Measurements from ENCODE around the gene CFAP97. TPM values are rescaled to one million over a fixed set of nuclear protein-coding genes. Genes with fewer than 3 reads are reported as not detected.

CFAP97 gene
- total RNA-seq, 1 donor: 56.1 TPM

- no peak for TF ChIP-seq CTCF (IDR thresholded peaks at IDR 0.05; ENCODE audit: insufficient read depth, low read depth, low read length)
- no peak for DNase-seq (ENCODE audit: low read depth)
- no peak overlapping the region for H3K4me3 ChIP-seq (ENCODE audit: low read depth, low read length)
These were observed 59.1 kb downstream of the CFAP97 start for GRCh38 chr4:185144601-185145240.

GRCh38 chr4:185143601-185143969 is 60.2 kb downstream of the CFAP97 start:
- peak; percentile 27 for DNase-seq (ENCODE audit: low read depth)
- H3K4me3 ChIP-seq (ENCODE audit: low read depth, low read length): peak overlapping the region; percentile 74
- no peak for TF ChIP-seq CTCF (IDR thresholded peaks at IDR 0.05; ENCODE audit: insufficient read depth, low read depth, low read length)

- DNase-seq (ENCODE audit: low read depth): peak; percentile 69
- peak within 1 kb of the TSS; percentile 74 for H3K4me3 ChIP-seq (ENCODE audit: low read depth, low read length)
- peak; percentile 43 for TF ChIP-seq CTCF (IDR thresholded peaks at IDR 0.05; ENCODE audit: insufficient read depth, low read depth, low read length)
These were observed 60.7 kb downstream of the CFAP97 start, which contains the start of gene SLC25A4 for GRCh38 chr4:185142912-185143600. Gene SLC25A4 (plus strand): TSS chr4:185143266. CDS start chr4:185143373, 107 bp downstream.

GRCh38 chr4:185142564-185142911 is 61.3 kb downstream of the CFAP97 start:
- DNase-seq (ENCODE audit: low read depth): peak; percentile 6

GRCh38 chr4:185141777-185142176 is 62.0 kb downstream of the CFAP97 start:
- H3K4me3 ChIP-seq (ENCODE audit: low read depth, low read length): no peak overlapping the region
- DNase-seq (ENCODE audit: low read depth): no peak
- no peak for TF ChIP-seq CTCF (IDR thresholded peaks at IDR 0.05; ENCODE audit: insufficient read depth, low read depth, low read length)

More at GRCh38 chr4:185142564-185142911, 61.3 kb downstream of the CFAP97 start:
- no peak for TF ChIP-seq CTCF (IDR thresholded peaks at IDR 0.05; ENCODE audit: insufficient read depth, low read depth, low read length)
- H3K4me3 ChIP-seq (ENCODE audit: low read depth, low read length): peak overlapping the region; percentile 74

- H3K4me3 ChIP-seq (ENCODE audit: low read depth, low read length): no peak overlapping the region
- no peak for DNase-seq (ENCODE audit: low read depth)
- TF ChIP-seq CTCF (IDR thresholded peaks at IDR 0.05; ENCODE audit: insufficient read depth, low read depth, low read length): no peak
These were observed 64.1 kb downstream of the CFAP97 start for GRCh38 chr4:185139736-185140135.

Measured in fibroblast of villous mesenchyme (primary cell).